HepG2 (cell line): ENCODE data around the gene BAHCC1. TPM values are rescaled to one million over a fixed set of nuclear protein-coding genes. Genes with fewer than 3 reads are reported as not detected.

Experiments
- CENPT ChIP-seq: sonication (generic); formaldehyde crosslinking; IDR thresholded peaks from 2 replicates; pipeline ENCODE4 v1.8.0; 2022; ENCODE audit warnings: low read depth, mild to moderate bottlenecking, moderate library complexity, missing genetic modification reagents
- CREM ChIP-seq, 2 experiments: sonication (generic) in 1 of 2; formaldehyde crosslinking in 1 of 2; IDR thresholded peaks; 2 replicates each; pipeline versions ENCODE4 v1.4.0 to v1.6.1; 2016 to 2020; ENCODE audit warnings: antibody characterized with exemption in 1 of 2, mild to moderate bottlenecking in 1 of 2, missing genetic modification reagents in 1 of 2
- E2F5 ChIP-seq: sonication (generic); formaldehyde crosslinking; conservative IDR thresholded peaks from 2 replicates; pipeline ENCODE4 v1.4.0; 2020; ENCODE audit warnings: missing genetic modification reagents
- EP300 ChIP-seq, 3 experiments: sonication (generic) in 1 of 3; formaldehyde crosslinking in 1 of 3; IDR thresholded peaks; 2 replicates each; pipeline versions ENCODE4 v1.5.1 to v1.6.1; 2011 to 2020; ENCODE audit warnings: low read depth in 2 of 3, low read length in 2 of 3, borderline replicate concordance in 1 of 3, improper control_type of control experiment in 1 of 3, mild to moderate bottlenecking in 1 of 3, missing genetic modification reagents in 1 of 3, moderate library complexity in 1 of 3
- HOXD1 ChIP-seq: sonication (generic); formaldehyde crosslinking; IDR thresholded peaks from 2 replicates; pipeline ENCODE4 v1.5.0; 2020; ENCODE audit warnings: missing genetic modification reagents
- IRX3 ChIP-seq: sonication (generic); formaldehyde crosslinking; IDR thresholded peaks from 2 replicates; pipeline ENCODE4 v1.8.1; 2023; ENCODE audit warnings: mild to moderate bottlenecking, low read depth, missing genetic modification reagents, borderline replicate concordance
- NFKB2 ChIP-seq: sonication (generic); formaldehyde crosslinking; IDR thresholded peaks from 2 replicates; pipeline ENCODE4 v1.4.0; 2020; ENCODE audit warnings: missing genetic modification reagents, borderline replicate concordance
- POLR2AphosphoS5 ChIP-seq: IDR thresholded peaks from 2 replicates; pipeline ENCODE4 v1.6.1; 2012; ENCODE audit warnings: low read depth, low read length
- RXRB ChIP-seq: IDR thresholded peaks from 2 replicates; pipeline ENCODE4 v1.6.1; 2016; ENCODE audit warnings: borderline replicate concordance, missing genetic modification reagents, missing compliant biosample characterization
- SIX4 ChIP-seq: sonication (generic); formaldehyde crosslinking; IDR thresholded peaks from 2 replicates; pipeline ENCODE4 v1.4.0; 2020; ENCODE audit warnings: missing genetic modification reagents
- TBL1XR1 ChIP-seq: fragments of 150-350 bp; IDR thresholded peaks from 2 replicates; pipeline ENCODE4 v1.6.1; 2014; ENCODE audit warnings: borderline replicate concordance, low read length; ENCODE audit not compliant: partially characterized antibody
- TBP ChIP-seq: sonication (generic); formaldehyde crosslinking; IDR thresholded peaks from 2 replicates; pipeline ENCODE4 v1.5.0; 2020; ENCODE audit warnings: missing genetic modification reagents
- TEAD2 ChIP-seq: sonication (generic); formaldehyde crosslinking; IDR thresholded peaks from 2 replicates; pipeline ENCODE4 v1.9.0; 2021; ENCODE audit warnings: missing genetic modification reagents
- ZBTB7B ChIP-seq: sonication (generic); formaldehyde crosslinking; IDR thresholded peaks from 2 replicates; pipeline ENCODE4 v1.4.0; 2020; ENCODE audit warnings: missing genetic modification reagents
- ZNF484 ChIP-seq: sonication (generic); formaldehyde crosslinking; IDR thresholded peaks from 2 replicates; pipeline ENCODE4 v1.5.1; 2020; ENCODE audit warnings: mild to moderate bottlenecking, low read depth, missing genetic modification reagents, borderline replicate concordance
- ZNF562 ChIP-seq: sonication (generic); formaldehyde crosslinking; IDR thresholded peaks from 2 replicates; pipeline ENCODE4 v1.8.0; 2022; ENCODE audit warnings: missing genetic modification reagents, borderline replicate concordance
- ZNF713 ChIP-seq: sonication (generic); formaldehyde crosslinking; IDR thresholded peaks from 2 replicates; pipeline ENCODE4 v1.4.0; 2020; ENCODE audit warnings: mild to moderate bottlenecking, missing genetic modification reagents
- ZSCAN29 ChIP-seq: sonication (generic); formaldehyde crosslinking; conservative IDR thresholded peaks from 2 replicates; pipeline ENCODE4 v1.4.0; 2020; ENCODE audit warnings: mild to moderate bottlenecking, missing genetic modification reagents
- polyA plus RNA-seq, 8 experiments: library from polyadenylated mRNA; depleted of rRNA in 3 of 8; stranded (reverse) in 7 of 8; unstranded in 1 of 8; fragments of >200 nt; fragmentation: Illumina TruSeq in 4 of 8; extraction: Trizol in 4 of 8; gene quantifications; 2 replicates each; pipeline versions ENCODE4 v1.2.1 to v1.2.3, GENCODE V29; 2011 to 2016; ENCODE audit warnings: low read depth in 4 of 8, missing spikeins in 1 of 8, mixed read lengths in 1 of 8; ENCODE audit not compliant: insufficient read depth in 1 of 8
- total RNA-seq, 5 experiments: library from RNA; depleted of rRNA; stranded (reverse); fragments of >200 nt; fragmentation: Illumina TruSeq; extraction: Trizol; gene quantifications; 2 replicates each; pipeline ENCODE4 v1.2.3, GENCODE V29; 2016; ENCODE audit warnings: low read depth in 1 of 5
- TF ChIP-seq, protein P1 (sequence below): sonication (generic); formaldehyde crosslinking; IDR thresholded peaks from 2 replicates; pipeline ENCODE4 v1.4.0; 2020; ENCODE audit warnings: missing genetic modification reagents
- TF ChIP-seq, protein P2 (sequence below): sonication (generic); formaldehyde crosslinking; IDR thresholded peaks from 2 replicates; pipeline ENCODE4 v1.4.0; 2020; ENCODE audit warnings: missing genetic modification reagents, borderline replicate concordance
- TF ChIP-seq, protein P3 (sequence below): sonication (generic); formaldehyde crosslinking; IDR thresholded peaks from 2 replicates; pipeline ENCODE4 v1.4.0; 2020; ENCODE audit warnings: missing genetic modification reagents
- TF ChIP-seq, protein P4 (sequence below): IDR thresholded peaks from 2 replicates; pipeline ENCODE4 v1.6.1; 2016

The BAHCC1 gene
- total and polyA plus RNA-seq, 2 of the 13 experiments (the other 11 are each of a cell fraction or from before 2014, with no cell fraction given), result 1.4 to 1.7 TPM

DNA sequence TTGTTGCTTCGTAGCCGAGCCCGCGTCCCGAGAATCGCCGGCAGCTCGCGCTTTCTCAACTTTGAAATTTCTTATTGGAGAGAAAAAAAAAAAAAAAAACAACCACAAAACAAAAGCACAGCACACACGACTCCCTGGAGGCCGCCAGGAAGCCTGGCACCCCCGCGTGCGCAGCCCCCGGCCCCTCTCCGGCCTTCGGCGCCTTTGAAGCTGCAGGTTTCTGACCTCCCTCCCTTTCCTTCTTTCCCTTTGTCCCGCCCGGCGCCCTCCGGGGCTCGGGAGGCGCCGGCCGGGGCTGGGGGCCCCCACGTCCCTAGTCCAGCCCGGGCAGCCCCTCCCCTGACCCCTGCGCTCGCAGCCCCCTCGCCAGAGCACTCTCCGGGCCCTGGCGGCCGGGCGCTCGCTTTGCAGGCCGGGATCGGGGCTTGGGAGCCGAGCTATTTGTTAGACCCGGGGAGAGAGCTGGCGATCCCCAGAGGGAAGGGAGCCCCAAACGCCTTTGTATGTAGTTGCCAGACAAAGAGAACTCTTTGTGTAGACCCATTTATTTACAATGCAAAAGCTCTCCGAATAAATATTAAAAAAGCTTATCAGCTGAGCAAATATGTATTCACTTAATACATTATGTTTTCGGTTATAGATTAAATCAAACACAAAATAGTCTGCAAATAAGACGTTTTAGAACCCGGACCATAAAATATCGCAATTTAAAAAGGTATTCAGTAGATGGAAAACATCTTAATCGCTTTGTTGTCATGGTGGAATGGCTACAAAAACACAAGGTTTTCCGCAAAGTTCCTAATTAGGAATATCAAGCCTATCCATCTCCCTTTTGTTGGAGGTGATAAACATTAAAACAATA lies 2.3 kb downstream of the BAHCC1 start (continued):
- TF ChIP-seq RXRB (CRISPR knock-in tag) (peak; percentile 53), ZNF484 (CRISPR knock-in tag) (no peak), CENPT (CRISPR knock-in tag) (no peak), ZNF562 (CRISPR knock-in tag) (no peak), TEAD2 (CRISPR knock-in tag) (no peak), E2F5 (CRISPR knock-in tag) (0 out of 2 replicates have a peak, but pooled peaks have one; percentile 26), SIX4 (CRISPR knock-in tag) (no peak), NFKB2 (CRISPR knock-in tag) (no peak), CREM (IDR thresholded peaks at IDR 0.05) (peak; percentile 80), CREM (CRISPR knock-in tag; IDR thresholded peaks at IDR 0.05) (no peak), IRX3 (CRISPR knock-in tag) (no peak), ZNF713 (CRISPR knock-in tag) (no peak), POLR2AphosphoS5 (no peak), TBP (CRISPR knock-in tag) (no peak), ZSCAN29 (CRISPR knock-in tag) (no peak), TBL1XR1 (no peak), HOXD1 (CRISPR knock-in tag) (no peak), ZBTB7B (CRISPR knock-in tag) (peak; percentile 96), EP300 (IDR thresholded peaks at IDR 0.05; ENCODE audit: low read depth in 2 of 2, low read length in 2 of 2) (peak in 1 of 2 experiments; percentile 71; a peak in 1 of 4 replicates), EP300 (CRISPR knock-in tag; IDR thresholded peaks at IDR 0.05; ENCODE audit: borderline replicate concordance) (peak; percentile 82; the same call in 1 of the 2 replicates)
- TF ChIP-seq, protein P1, sequence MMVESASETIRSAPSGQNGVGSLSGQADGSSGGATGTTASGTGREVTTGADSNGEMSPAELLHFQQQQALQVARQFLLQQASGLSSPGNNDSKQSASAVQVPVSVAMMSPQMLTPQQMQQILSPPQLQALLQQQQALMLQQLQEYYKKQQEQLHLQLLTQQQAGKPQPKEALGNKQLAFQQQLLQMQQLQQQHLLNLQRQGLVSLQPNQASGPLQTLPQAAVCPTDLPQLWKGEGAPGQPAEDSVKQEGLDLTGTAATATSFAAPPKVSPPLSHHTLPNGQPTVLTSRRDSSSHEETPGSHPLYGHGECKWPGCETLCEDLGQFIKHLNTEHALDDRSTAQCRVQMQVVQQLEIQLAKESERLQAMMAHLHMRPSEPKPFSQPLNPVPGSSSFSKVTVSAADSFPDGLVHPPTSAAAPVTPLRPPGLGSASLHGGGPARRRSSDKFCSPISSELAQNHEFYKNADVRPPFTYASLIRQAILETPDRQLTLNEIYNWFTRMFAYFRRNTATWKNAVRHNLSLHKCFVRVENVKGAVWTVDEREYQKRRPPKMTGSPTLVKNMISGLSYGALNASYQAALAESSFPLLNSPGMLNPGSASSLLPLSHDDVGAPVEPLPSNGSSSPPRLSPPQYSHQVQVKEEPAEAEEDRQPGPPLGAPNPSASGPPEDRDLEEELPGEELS (CRISPR knock-in tag), result peak; percentile 79
- TF ChIP-seq, protein P2, sequence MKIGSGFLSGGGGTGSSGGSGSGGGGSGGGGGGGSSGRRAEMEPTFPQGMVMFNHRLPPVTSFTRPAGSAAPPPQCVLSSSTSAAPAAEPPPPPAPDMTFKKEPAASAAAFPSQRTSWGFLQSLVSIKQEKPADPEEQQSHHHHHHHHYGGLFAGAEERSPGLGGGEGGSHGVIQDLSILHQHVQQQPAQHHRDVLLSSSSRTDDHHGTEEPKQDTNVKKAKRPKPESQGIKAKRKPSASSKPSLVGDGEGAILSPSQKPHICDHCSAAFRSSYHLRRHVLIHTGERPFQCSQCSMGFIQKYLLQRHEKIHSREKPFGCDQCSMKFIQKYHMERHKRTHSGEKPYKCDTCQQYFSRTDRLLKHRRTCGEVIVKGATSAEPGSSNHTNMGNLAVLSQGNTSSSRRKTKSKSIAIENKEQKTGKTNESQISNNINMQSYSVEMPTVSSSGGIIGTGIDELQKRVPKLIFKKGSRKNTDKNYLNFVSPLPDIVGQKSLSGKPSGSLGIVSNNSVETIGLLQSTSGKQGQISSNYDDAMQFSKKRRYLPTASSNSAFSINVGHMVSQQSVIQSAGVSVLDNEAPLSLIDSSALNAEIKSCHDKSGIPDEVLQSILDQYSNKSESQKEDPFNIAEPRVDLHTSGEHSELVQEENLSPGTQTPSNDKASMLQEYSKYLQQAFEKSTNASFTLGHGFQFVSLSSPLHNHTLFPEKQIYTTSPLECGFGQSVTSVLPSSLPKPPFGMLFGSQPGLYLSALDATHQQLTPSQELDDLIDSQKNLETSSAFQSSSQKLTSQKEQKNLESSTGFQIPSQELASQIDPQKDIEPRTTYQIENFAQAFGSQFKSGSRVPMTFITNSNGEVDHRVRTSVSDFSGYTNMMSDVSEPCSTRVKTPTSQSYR, result 0 out of 2 replicates have a peak, but pooled peaks have one; percentile 31
- TF ChIP-seq, protein P3, sequence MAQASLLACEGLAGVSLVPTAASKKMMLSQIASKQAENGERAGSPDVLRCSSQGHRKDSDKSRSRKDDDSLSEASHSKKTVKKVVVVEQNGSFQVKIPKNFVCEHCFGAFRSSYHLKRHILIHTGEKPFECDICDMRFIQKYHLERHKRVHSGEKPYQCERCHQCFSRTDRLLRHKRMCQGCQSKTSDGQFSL (CRISPR knock-in tag), result no peak
- TF ChIP-seq, protein P4, sequence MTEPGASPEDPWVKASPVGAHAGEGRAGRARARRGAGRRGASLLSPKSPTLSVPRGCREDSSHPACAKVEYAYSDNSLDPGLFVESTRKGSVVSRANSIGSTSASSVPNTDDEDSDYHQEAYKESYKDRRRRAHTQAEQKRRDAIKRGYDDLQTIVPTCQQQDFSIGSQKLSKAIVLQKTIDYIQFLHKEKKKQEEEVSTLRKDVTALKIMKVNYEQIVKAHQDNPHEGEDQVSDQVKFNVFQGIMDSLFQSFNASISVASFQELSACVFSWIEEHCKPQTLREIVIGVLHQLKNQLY (CRISPR knock-in tag), result no peak; the same call in 1 of the 2 replicates
